Inferior parietal cortex (tissue), 1 donor: Measurements from ENCODE around the gene C17orf67.

Experiments
- DNase-seq: peaks from one replicate; pipeline ENCODE4 v3.0.0-alpha.2; 2016; ENCODE audit errors: extremely low spot score

Gene C17orf67

DNA sequence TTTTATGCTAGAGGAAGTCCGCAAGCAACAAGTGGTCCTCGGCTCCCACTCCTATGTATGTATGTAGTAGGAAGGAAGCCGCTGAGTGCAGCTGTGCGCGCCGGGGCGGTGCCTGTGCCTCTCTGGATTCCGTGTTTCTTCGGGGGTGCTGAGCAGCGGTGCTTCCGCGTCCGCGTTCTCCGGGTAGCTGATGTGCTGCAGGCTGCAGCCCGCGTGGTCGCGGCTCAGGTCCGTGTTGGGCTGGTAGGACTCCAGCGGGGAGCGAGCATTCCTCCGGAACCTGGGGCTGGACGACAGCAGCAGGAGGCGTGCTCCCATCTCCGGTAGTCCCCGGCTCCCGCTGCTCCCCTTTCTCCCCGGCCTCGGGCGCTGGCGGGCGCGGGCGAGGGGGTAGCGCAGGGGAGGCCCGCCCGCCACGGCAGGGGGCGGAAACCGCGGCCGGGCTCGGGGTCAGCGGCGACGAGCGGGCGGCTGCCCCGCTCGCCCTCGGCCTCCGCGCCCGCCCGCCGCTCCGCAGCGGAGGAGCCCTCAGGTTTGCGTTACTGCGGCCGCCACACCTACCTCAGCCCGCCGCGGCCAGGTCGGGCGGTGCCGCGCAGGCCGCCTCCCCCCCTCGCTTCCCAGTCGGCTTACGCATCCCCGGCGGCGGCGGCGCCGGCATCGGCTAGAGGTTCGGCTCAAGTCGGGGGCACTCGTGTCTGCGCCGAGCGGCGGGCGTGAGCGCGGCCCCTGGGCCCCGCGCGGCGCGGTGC is 487 bp downstream of the C17orf67 start:
- peak; percentile 27 for DNase-seq

DNA sequence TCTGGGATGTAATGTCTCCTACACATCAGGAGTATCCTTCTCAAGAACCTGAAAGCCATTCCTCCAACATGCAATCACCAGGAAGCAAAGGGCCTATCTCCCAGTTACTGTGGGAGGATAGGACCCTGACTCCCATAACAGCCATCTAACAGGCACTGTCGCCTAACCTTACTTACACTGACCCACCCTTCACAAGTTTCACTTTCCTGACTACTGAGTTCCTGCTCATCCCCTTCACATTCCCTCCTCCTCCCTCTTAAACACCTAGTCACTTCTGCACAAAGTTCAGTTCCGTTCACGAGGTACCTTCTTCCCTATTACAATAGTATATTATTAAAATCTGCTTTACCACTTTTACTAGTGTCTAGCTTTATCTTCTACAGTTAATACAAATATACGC is 1.3 kb downstream of the C17orf67 start:
- DNase-seq, result no peak

DNA sequence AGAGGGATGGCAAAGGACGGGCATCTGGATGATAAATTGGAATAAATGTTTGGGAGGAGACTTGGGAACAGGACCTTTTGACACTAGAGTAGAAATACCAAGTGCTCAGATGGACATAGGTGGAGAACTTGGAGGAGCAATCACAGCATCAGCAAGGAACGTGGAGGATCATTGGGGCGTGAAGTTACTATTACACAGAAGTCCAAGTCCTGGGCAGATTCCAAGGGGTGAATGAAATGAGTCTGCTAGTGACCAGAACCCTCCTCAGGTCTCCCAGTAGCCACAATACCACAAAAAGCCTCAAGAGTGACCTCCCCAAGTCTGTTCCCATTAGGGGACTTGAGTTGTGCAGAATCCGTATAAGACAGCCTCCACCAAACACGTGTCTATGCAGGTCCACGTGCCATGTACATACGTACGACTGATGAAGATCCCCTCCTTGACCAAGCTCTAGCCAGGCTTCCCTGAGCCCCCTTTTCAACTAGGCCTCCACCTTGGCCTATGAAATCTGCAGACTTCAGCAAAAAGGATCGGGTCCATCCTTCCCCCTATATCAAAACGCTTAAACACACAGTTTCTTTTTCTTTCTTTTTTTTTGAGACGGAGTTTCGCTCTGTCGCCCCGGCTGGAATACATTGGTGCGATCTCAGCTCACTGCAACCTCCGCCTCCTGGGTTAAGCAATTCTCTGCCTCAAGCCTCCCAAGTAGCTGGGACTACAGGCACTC is 2.2 kb downstream of the C17orf67 start:
- no peak for DNase-seq

DNA sequence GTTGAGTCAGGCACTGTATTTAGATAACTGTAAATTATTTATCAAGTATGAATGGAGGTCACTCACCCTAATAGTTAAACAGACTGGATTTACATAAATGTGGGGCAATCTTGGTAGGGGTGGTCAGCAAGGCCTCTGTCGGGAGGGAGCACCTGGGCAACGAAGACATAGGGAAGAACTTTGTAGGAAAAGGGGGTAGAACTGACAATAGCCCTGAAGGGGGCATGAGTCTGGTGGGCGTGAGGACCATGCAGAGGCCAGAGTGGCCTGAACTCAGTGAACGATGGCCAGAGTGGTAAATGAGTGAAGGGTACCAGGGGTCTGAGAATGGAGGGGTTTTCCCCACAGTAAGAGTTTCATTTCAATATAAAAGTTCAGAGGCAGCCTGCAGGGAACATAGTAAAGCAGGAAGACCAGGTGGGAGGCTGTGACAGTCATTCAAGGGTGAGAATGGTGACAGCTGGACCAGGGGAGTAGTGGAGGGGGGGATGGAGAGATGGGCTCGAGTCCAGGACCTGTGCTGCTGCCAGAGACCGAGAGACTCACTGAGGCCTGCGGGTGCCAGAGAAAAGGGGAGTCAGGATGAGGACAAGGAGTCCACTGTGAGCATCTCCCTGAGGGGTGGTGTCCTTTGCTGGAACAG is 2.9 kb downstream of the C17orf67 start:
- no peak for DNase-seq

DNA sequence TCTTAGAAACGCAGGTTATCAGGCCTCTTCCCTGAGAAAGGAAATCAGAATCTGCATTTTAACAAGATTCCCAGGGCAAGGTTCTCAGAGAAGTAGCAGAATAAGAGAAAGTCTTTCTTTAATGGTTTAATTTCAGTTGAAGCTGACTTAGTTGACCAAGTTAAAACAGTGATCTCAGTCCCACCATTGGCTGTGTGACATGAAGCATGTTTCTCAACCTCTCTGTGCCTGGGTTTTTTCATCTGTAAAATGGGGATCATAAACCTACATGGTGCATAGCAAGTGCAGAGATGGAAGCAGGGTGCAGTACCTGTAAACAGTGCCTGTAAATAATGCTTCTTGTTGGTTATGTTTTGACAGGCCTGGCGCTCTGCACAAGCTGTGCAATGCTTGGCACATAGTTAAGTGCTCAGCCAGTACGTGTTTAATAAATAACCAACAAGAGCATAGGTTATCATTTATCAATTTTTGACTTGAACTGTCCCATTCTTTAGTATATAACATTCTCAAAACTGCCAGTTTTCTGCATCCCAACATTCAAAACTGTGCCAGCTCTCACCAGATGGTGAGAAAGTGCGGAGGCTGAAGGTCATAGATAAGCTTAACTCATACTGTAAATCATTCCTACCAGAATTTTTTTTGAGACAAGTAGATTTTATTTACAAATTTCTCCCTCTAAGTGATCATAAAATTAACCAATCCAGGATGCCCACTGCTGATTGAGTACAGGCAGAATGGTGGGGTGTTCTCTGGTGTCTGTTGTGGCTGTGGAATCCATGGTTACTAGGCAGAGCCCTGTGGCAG is 6.9 kb downstream of the C17orf67 start:
- DNase-seq, result no peak

DNA sequence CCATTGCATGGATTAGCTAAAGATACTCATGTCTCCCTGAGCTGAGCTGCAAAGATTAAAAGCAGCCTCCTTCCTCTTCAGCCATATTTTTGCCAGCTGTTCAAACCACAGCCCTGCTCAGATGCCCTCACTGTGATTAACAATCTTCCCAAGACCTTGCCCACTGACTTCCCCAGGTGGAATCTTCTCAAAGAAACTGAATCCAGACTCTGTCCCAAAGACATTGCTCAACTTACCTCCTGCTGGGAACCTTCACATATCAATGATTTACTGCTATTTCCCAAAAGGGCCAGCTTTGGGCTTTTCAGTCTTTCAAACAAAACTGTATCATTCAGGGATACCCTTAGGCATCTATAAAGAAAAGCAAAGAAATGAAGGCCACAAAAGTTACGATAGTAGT is 9.2 kb downstream of the C17orf67 start:
- DNase-seq, result no peak

DNA sequence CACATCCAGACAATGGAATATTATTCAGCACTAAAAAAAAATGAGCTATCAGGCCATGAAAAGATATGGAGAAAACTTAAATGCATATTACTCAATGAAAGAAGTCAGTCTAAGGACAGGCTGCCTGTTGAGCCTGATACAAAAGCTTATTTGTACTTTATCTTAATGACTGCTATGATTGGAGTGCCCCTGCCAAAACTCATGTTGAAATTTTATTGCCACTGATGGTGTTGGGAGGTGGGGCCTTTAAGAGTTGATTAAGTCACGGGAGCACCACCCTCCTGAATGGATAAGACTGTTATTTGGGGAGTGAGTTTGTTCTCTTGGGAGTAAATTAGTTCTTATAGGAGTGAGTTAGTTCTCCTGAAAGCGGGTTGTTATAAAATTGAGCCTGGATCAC is 9.9 kb downstream of the C17orf67 start:
- DNase-seq, result no peak

DNA sequence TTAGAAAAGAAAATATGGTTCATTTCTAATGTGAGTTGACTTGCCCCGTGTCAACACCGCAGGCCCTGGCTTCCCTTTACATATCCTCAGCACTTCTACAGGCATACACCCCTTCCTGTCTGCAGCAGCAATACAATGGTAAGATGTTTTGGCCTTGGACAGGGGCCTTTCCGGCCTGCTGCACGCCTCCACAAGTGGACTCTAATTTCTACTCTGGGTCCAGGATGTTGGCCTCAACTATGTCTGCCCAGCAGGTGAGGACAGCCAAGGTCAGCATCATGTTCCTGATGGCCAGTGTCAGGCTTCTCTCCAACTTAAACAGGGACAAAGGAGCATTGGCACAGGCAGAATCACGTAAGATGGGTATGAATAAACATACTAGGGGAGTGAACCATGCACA is 11.0 kb downstream of the C17orf67 start:
- no peak for DNase-seq

DNA sequence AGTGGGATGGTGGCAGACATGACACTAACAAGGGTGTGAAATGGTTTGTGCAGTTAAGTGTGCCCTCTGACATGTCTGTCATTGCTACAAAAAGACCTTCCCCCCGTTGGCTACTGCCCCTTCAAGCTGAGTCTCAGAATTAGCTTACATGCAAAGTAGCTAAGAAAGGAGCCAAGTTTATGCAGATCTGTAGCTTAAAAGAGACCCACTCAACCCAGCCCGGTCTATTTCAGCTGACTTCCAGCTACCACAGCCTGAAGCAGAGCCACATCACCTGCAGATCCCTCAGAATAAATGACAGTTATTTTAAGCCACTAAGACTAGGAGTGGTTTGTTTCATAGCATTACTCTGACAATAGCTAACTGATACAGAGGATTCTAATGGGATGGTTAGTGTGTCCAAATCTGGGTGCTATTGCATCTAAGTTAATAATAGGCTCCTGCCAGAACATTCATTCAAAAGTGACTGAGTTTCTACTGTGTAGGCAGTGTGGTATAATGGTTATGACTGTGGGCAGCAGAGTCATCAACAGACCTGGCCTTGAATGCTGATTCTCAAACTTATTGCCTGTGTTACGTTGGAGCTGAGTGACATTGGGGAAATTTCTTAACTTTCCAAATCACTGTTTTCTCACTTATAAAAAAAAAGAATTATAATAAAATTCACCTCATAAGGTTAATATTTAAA is 11.7 kb downstream of the C17orf67 start:
- no peak for DNase-seq

DNA sequence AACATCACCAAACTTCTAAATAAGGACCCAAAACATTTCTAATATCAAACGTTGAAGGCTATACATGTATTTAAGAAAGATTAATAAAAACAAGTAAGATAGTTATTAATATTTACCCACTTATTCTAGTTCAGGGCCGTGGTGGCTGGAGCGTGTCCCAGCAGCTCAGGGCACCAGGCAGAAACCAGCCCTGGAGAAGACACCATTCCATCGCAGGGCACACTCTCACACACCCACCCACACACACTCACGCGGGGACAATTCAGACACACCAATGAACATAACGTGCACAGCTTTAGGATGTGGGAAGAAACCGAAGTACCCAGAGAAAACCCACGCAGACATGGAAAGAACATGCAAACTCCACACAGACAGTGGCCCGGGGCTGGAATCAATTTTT is 13.5 kb downstream of the C17orf67 start:
- no peak for DNase-seq

DNA sequence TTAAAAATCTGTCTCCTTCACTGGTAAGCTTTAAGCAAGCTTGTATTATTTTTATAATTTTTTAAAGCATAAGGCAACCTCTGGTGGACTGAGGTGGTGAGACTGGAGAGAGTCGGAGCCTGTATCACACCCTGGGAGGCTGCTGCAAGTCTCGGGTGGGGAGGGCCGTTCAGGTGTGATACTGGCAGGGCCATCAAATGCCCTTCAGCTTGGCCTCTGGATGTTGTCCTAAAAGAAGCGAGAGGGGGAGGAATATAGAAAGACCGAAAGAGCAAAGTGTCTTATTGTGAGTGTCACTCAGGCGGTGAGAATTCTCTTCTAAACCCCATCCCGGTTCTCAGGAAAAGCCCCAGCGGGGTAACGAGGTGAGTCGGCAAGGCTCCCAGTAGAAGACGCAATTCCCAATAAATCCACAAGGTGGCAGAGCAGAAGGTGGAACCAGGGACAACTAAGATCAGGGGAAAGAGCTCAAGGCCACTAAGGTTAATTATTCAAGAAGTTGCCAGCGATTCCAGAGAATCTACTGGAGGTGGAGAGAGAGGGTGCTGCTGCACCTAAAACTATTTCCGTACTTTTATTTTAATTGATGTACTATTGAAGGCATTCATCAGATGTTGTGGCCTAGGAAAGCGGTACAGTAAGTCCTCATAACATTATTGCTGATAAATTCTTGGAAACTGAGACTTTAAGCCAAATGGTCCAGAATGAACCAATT is 14.1 kb downstream of the C17orf67 start:
- peak; percentile 85 for DNase-seq

DNA sequence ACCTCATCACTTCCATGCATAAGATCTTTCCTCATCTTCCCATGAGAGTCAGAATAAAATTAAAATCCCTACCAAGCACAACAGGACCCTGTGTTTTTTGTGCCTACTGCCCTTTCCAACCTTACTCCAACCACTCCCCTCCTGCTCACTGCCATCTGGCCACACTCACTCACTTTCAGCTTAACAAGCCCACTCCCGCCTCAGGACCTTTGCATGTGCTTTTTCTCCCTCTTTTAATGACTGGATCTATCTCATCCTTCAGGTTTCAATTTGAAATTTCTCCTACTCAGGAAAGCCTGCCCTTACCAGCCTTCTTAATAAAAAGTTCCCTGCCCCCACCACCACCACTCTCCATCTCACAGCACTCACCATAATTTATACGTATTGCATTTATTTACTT is 14.7 kb downstream of the C17orf67 start:
- DNase-seq, result no peak

DNA sequence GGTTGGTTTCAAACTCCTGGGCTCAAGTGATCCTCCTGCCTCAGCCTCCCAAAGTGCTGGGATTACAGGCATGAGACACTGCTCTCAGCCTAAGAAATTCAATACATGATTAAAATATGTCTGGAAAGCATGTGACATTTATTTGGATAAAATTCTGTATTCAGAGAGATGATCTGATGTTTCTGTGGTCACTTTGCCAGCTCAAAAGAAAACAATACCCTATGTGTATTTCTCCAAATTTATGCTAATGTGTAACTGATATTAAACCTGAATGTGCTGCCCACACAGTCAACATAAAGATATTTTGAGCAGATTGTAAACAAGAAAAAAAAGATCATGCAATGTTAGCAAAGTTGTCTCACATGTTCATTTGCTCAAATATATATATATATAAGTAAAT is 16.7 kb downstream of the C17orf67 start:
- no peak for DNase-seq

DNA sequence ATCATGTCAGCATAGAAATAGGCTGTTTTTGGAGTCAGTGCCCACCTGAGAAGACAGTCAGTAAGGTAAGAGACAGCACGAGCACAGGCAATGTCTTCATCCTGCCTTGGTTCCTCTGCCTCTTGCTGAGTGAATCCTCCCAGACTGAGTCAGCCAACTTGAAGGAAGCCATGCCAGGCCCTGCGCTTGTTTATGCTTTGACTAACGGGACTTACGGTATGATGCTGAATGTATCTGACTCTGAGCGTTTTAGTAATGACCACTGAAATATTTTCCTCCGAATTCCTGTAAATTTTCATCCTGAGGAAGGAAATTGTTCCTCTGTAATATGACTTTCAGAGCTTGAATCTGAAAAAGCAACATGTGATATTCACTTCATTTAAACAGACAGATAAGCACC is 18.0 kb downstream of the C17orf67 start:
- DNase-seq, result no peak

DNA sequence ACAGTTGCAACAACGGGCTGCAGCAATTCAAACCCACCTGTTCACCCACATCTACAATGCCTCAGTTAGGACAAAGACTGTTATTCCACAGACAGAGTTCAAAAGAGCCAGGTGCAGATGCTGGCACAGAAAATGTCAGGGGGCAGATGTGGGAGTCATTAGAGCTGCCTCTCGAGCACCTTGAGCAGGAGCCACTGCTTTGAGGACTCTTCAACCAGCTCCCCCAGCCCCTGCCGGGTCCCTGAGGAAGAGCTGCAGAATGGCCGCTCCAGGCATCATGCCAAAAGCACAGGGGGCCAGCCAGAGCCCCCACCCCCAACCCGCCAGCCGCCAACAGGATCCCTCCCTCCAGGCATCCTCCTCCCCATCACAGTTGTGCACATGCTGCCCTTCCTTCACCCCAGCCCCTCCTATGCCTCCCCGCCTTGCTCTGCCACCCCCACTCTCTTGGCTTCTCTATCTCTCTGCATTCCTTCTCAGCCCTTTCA is 20.8 kb downstream of the C17orf67 start:
- DNase-seq, result no peak

DNA sequence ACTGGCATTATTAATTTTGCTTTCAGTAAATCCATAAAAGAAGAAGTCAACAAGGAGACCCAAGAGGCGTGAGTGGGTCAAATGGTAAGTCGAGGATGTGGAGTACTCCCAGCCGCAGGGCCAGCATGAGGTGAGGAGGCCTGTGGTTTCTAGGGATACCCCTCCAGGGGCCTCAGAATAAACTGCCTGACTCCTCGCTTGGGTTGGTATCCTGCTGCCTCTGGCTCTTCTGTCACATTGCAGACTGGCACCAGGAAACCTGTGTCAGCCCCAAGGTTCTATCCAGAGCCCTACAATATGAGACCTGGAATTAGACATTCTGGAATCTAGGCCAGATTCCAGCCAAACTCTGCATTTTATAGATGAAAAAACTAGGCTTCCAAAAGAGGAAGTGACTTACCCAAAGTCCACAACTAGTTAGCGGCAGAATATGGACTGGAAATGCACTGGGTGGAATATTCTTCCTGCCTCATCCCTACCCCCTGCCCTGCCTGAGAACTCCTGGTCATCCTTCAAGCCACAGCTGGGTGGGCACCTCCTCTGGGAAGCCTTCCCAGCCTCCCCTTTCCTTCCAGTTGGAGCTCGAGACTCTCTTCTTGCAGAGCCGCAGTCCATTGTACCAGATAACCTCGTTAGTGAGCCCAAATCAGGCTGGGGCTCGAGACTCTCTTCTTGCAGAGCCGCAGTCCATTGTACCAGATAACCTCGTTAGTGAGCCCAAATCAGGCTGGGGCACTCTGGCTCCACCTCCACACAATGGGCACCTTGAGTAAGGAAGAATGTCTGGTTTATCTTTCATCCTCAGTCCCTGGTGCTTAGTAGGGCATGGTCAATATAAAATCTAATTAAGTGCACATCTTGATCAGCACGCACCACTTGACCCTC is 22.6 kb downstream of the C17orf67 start:
- DNase-seq, result no peak

DNA sequence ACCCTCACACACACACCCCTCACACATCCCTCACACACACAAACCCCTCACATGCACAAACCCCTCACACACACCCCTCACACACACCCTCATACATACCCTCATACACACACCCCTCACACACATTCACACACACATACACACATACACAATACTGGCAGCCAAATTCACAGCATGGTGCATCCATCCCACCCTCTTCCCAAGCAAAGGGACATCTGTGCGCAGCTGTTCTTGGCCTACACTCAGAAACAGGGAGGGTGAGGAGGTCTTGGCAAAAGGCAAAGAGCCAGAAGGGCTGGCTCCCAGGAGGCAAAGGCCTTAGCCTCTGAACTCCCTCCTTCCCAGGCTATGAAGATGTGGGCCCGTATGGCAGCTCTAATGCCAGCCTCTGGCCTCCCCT is 23.4 kb downstream of the C17orf67 start:
- DNase-seq, result no peak

DNA sequence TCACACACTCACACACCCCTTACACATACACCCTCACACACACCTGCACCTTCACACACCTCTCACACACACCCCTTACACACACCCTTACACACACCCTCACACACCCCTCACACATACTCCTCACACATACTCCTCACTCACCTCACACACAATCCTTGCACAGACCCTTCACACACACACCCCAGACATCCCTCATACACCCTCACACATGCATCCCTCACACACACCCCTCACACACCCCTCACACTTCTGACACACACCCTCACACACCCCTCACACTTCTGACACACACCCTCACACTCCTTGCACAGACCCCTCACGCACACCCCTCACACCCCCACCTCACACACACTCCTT is 23.9 kb downstream of the C17orf67 start:
- DNase-seq, result no peak

DNA sequence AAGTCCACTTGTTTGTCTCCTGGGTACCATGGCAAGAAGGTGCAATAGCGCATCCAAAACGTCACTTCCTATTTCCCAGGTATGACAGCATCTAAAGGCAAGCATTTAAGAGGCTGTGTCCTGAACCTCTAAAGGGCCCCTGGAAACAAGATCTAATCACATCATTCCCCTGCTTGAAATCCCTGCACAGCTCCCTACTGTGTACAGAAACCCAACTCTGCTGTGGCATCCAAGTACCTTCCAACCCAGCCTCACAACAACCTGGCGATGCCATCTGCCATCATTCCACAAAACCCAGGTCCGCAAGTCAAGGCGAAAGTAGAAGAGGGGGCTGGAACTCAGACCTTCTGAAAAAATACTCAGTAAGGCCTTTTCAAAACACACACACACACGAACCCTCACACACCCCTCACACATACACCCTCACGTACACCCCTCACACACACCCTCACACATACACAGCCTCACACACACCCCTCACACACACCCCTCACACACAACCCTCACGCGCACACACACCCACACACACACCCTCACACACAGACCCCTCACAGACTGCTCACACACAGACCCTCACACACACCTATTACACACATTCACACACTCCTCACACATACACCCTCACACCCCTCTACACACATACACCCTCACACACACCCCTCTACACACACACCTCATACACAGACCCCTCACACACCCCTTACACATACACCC is 24.5 kb downstream of the C17orf67 start:
- DNase-seq, result no peak
